HTERT RPE-1 (cell line): Measurements from ENCODE around the gene ZYG11B.
"Not testable (repeated sequence)": the region's sequence is repeated elsewhere in the genome, so short reads cannot be mapped to it uniquely, and the experiment has no call there.

Experiments
- in situ Hi-C: fragments of 300-500 bp; cut with MboI; formaldehyde crosslinking; loops from 4 replicates; pipeline ENCODE4 v1.14.3; 2020; ENCODE audit warnings: low sequenced_read_pairs

ZYG11B gene

DNA sequence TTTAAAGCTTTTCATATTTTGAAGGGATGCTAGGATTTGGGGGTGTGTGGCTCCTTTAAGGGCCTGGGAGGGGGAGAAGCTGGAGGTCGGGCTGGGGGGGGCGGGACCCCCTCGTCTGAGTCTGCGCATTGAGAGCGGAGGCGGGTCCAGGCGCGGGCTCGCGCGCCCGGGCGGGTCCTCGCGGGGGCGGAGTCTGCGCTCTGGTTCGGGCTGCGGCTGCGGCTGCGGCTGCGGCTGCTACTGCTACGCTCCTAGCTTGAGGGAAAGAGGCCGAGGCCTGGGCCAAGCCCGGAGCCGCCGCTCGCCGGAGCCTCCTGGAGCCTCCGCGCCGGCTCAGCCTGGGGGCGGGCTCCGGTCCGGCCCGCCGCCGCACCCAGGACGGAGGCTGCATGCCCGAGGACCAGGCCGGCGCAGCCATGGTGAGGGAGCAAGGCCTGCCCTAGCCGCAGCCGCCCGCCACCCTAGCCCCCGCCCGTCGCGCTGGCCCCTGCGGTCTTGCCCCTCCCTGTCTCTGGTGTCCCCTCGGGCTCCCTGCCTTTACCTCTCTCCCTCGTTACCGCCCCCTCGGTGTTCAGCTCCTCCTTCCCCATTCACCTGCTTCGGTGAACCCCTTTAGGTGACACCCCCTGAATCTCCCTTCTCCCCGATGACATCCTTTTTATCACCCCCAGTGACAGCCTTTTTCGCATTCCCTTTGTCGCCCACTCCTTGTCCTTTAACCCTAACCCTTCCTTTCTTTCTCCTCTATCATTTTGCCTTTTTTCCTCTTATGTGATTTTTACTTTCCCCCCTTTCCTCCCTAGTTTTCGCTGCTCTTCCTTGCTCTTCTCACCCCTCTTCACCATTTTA is at the start of gene ZYG11B:
ZYG11B (plus strand) TSS at position 189 of the 849 bp plus-strand sequence; CDS start at position 390, 201 bp downstream.
- in situ Hi-C loops: no loop called here

DNA sequence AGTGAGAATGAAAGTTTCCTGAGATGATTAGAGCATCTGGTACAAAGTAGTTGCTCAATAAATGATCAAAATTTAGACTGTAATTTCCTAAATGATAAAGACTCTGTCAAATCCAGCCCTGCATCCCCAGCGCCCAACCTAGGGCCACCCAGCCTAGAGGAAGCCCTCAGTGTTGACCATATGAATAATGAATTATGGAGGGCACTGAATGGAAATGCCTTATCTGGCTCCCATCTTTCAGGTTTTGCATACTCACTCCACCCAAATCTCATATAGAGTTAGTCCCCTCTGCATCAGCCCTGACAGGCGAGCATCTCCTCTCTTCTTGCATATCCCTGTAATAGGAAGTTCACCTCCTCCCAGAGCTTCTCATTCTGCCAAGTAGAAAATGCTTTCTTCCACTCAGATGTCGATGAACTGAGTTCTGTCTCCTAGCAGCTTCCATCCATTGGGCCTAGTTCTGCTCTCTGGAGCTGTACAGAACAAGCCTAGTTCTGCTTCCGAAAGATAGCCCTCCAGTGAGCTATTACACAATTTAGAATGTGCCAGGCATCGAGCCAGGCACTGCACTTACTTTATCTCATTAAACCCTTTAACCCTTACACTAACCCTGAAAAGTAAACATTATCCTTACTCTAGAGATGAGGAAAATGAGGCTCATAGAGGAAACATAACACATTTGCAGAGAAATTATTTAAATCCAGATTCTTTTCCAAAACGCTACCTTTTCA is 49.0 kb upstream of the ZYG11B start:
- in situ Hi-C loops: no loop called here

- in situ Hi-C loops: no loop called here
These were observed 47.2 kb upstream of the ZYG11B start for GRCh38 chr1:52679048-52679447.

GRCh38 chr1:52679498-52679897 is 46.8 kb upstream of the ZYG11B start:
- in situ Hi-C loops: no loop called here

DNA sequence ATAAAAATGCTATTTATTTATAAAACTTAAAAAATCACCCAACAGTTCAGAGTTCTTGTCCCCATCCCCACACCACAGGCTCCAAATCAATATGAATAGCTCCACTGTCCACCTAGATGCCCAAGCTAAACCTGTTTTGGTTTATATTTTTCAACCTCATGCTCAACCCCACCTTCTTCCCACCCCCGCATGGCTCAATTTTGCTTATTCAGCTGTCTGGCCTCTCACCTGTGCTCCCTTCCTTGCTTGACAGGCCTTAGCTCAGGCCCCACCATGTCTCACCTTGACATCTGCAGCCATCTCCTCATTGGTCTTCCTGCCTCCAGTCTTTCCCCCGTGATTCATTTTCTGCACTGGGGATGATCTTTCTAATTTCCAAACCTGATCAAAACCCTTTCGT is 45.9 kb upstream of the ZYG11B start:
- in situ Hi-C loops: no loop called here

GRCh38 chr1:52681136-52681535 is 45.1 kb upstream of the ZYG11B start:
- in situ Hi-C loops: no loop called here

GRCh38 chr1:52683367-52683940 is 42.8 kb upstream of the ZYG11B start:
- in situ Hi-C loops: no loop called here

DNA sequence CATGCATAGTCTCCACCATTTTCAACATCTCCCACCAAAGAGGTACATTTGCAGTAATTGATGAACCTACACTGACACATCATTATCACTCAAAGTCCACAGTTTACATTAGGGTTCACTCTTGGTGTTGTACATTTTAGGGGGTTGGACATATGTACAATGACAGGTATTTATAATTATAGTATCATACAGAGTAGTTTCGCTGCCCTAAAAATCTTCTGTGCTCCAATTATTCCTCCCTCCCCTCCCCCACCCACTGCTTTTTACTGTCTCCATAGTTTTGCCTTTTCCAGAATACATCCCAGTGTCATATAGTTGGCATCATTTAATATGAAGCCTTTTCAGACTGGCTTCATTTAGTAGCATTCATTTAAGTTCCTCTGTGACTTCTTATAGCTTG is 41.7 kb upstream of the ZYG11B start:
- in situ Hi-C loops: no loop called here

- in situ Hi-C loops: not testable (repeated sequence)
These were observed 39.9 kb upstream of the ZYG11B start for GRCh38 chr1:52686261-52686751.

GRCh38 chr1:52686830-52687229 is 39.4 kb upstream of the ZYG11B start:
- in situ Hi-C loops: no loop called here

DNA sequence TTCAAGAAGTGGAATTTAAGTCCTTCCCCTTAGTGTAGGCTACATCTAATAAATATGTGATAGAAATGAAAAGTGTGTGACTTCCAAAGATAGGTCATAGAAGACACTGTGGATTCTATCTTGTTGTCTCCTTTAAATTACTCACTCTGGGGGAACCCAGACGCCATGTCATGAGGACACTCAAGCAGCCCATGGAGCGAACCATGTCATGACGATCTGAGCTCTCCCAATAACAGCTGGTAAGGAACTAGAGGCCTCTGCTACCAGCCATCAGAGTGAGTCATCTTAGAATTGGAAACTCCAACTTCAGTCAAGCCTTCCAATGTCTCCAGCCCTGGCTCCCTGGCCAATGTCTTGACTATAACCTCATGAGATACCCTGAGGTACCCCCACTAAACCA is 34.4 kb upstream of the ZYG11B start:
- in situ Hi-C loops: no loop called here

DNA sequence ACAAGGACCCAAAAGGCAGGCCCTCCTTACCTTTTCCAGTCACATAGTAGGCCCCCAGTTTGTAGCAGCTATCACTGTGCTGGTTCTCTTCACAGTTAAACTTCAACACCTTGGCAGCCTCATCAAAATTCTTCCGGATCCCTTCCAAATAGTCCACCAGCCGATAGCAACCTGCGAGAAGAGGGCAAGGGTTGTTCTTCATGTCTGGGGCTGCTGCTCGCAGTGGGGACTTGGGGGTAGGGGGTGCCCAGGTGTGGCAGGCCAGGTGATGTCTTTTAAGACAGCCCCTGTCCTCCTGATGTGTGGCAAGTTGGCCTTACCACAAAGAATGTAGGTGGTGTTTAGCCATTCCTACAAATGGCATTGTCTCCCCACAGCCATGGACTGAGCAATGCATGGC is 33.6 kb upstream of the ZYG11B start:
- in situ Hi-C loops: no loop called here

- in situ Hi-C loops: not testable (repeated sequence)
These were observed 32.9 kb upstream of the ZYG11B start for GRCh38 chr1:52693351-52693750.

DNA sequence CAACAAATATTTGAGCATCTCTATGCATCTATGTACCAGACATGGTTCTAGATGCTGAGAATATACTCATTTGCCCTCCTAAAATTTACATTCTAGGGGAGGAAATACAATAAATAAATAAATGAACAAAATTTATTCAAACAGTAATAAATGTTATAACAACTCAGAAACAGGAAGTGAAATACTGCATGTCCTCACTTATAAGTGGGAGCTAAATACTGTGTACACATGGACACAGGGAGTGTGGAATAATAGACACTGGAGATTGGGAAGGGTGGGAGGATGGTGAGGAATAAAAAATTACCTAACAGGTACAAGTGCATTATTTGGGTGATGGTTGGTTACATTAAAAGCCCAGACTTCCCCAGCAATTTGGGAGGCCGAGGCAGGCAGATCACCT is 32.4 kb upstream of the ZYG11B start:
- in situ Hi-C loops: no loop called here

DNA sequence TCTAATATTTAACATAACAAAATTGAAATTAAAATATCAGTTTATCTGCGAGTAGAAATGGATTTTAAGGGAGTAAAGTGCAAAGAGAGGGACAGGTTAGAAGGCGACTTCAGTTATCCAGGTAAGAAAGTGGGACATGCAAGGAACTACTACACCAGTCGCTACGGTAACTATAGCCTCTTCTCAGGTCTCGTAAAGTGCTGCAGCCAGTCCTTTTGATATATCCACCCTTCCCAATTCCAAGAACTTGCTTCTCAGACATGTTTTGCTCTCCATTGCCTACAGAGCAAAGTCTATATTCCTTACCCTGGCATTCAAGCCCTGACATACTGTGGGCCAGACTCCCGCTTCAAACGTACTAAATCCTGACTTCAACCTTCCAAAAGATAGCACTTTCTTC is 30.6 kb upstream of the ZYG11B start:
- in situ Hi-C loops: no loop called here

DNA sequence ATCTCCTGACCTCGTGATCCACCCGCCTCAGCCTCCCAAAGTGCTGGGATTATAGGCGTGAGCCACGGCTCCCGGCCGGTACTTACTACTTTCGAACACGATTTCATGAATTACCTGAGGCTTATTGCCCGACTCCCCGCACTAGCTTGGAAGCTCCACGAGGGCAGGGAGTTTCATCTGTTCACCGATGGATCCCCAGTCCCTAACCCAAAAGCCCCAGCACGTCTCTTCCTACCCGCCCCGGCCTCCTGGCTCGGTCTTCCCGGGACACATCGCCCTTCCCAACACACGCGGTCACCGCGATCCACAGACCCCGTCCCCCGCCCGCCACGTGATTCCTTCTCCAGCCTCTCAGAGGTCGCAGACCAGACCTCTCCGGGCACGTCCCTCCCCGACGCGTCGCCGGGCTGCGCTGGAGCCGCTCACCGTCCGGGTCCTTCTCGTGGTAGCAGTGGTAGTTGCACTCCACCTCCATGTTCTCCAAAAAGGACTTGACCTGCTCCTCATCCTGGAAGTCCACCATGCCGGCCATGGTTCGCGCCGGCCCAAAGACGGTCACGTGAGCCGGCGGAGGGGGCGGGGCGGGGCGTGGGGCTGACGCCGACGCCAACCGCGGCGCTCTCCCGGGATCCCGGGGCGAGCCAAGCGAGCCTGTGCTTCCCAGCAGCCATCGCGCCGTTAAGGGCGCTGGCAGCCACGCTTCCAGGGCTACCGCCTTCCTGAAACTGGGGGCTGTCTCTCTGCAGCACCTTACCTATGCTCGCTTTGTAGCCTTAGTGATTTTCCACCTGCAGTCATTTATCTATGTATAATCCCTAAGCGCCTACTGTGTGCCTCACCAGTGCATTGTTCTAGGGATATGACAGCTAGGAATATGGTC is 28.2 kb upstream of the ZYG11B start, which contains the start of gene COA7:
COA7 (minus strand) TSS at position 553 of the 880 bp plus-strand sequence; CDS start at position 532, 21 bp downstream.
- in situ Hi-C loops: no loop called here

DNA sequence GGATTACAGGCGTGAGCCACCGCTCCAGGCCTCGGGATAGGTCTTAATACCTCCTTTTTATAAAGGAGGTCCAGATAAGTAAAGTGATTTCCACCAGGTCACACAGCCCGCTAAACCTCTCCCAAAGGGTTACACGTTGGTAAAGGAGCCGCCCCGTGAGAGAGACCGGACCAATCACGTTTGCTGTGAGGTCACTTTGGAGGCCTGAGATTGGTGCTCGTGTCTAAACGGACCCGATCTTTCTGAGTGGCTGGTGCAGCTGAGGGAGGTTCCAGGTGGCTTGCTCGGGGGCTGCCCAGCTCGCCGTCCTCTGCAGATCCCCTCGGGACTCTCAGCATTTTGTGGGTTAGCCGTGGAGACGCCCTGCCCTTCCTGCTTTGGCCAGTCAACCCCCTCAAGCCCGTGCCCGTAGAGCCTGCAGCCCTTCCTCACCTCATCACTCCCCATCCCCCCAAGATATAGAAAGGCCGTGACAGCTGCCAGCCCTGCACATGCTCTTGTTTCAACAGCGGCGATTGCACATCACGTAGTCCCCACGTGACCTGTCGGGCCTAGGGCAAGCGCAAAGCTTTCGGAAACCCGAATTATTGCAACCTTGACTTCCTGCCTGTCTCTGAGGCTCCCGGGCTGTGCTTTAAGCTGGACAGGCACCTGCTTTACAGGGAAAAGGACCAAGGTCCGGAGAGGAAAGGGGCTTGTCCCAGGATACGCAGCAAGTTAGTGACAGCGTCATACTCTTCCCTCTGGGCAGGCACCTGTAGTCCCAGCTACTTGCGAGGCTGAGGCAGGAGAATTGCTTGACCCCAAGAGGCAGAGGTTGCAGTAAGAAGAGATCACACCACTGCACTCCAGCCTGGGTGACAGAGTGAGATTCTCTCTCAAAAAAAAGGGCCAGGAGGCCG is 23.1 kb upstream of the ZYG11B start:
- in situ Hi-C loops: no loop called here

GRCh38 chr1:52706136-52706670 is 20.1 kb upstream of the ZYG11B start:
- in situ Hi-C loops: no loop called here
